Chondrocyte (in vitro differentiated cells): ENCODE data around the gene PGP. TPM values are rescaled to one million over a fixed set of nuclear protein-coding genes. Genes with fewer than 3 reads are reported as not detected.
A peak's percentile ranks its signal among the peaks of the same experiment; 100 is the strongest.
"Not testable (repeated sequence)": the region's sequence is repeated elsewhere in the genome, so short reads cannot be mapped to it uniquely, and the experiment has no call there.

Source experiments
- DNase-seq: peaks from one replicate; pipeline ENCODE4 v3.0.0; 2021; ENCODE audit warnings: mixed read lengths, low spot score
- H3K27ac Mint-ChIP-seq: one replicate; pipeline ENCODE4 v1.8.0; 2021; ENCODE audit warnings: mild to moderate bottlenecking, moderate library complexity, mixed read lengths; ENCODE audit not compliant: unreplicated experiment
- H3K27me3 Mint-ChIP-seq: 2 replicates; pipeline ENCODE4 v1.8.0; 2021; ENCODE audit warnings: low read depth, mixed read lengths
- H3K36me3 Mint-ChIP-seq: 2 replicates; pipeline ENCODE4 v1.8.0; 2021; ENCODE audit warnings: low read depth, mixed read lengths
- H3K4me1 Mint-ChIP-seq: 2 replicates; pipeline ENCODE4 v1.8.0; 2021; ENCODE audit warnings: low read depth, mild to moderate bottlenecking, mixed read lengths
- H3K4me3 Mint-ChIP-seq: one replicate; pipeline ENCODE4 v1.8.0; 2021; ENCODE audit warnings: mild to moderate bottlenecking, moderate library complexity, mixed read lengths; ENCODE audit not compliant: unreplicated experiment
- H3K9me3 Mint-ChIP-seq: 2 replicates; pipeline ENCODE4 v1.8.0; 2021; ENCODE audit warnings: low read depth, mixed read lengths
- CTCF ChIP-seq: fragments of 200-600 bp; sonication (generic); IDR thresholded peaks from 2 replicates; pipeline ENCODE4 v1.5.0; 2021; ENCODE audit warnings: antibody characterized with exemption, mild to moderate bottlenecking, moderate library complexity
- total RNA-seq: library from RNA; stranded (reverse); gene quantifications from 3 replicates; pipeline ENCODE4 v1.2.1, GENCODE V29; 2021

PGP gene
- total RNA-seq, 1 donor from 2014 or later, result 15.6 TPM

- Mint-ChIP-seq H3K4me1 (peaks cover 20% of the 10 kb centered on the region), H3K4me3 (peak overlapping the region; percentile 81), H3K27ac (peak overlapping the region; percentile 51), H3K27me3 (no peaks in the 10 kb centered on the region), H3K9me3 (no peaks in the 10 kb centered on the region), H3K36me3 (peaks cover 7% of the 10 kb centered on the region)
- TF ChIP-seq CTCF, result no peak
- no peak for DNase-seq
Observed at GRCh38 chr16:2206420-2206779, 8.2 kb downstream of the PGP start.

DNA sequence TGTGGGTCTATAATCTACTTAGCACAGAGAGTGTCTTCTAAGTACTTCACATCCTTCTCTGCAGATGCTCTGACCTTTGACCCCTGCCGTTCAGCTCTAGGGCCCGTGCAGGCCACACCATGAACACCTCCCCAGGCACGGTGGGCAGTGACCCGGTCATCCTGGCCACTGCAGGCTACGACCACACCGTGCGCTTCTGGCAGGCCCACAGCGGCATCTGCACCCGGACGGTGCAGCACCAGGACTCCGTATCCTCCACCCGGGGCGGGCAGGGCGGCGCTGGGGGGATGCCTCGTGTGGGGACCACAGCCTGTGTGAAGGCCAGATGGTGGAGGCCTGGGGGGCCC lies 8.7 kb downstream of the PGP start:
- Mint-ChIP-seq H3K27ac (peak overlapping the region; percentile 69), H3K4me1 (peaks cover 20% of the 10 kb centered on the region), H3K27me3 (no peaks in the 10 kb centered on the region), H3K36me3 (peaks cover 7% of the 10 kb centered on the region), H3K9me3 (no peaks in the 10 kb centered on the region), H3K4me3 (peak overlapping the region; percentile 81)
- DNase-seq, result no peak
- peak; percentile 21 for TF ChIP-seq CTCF

DNA sequence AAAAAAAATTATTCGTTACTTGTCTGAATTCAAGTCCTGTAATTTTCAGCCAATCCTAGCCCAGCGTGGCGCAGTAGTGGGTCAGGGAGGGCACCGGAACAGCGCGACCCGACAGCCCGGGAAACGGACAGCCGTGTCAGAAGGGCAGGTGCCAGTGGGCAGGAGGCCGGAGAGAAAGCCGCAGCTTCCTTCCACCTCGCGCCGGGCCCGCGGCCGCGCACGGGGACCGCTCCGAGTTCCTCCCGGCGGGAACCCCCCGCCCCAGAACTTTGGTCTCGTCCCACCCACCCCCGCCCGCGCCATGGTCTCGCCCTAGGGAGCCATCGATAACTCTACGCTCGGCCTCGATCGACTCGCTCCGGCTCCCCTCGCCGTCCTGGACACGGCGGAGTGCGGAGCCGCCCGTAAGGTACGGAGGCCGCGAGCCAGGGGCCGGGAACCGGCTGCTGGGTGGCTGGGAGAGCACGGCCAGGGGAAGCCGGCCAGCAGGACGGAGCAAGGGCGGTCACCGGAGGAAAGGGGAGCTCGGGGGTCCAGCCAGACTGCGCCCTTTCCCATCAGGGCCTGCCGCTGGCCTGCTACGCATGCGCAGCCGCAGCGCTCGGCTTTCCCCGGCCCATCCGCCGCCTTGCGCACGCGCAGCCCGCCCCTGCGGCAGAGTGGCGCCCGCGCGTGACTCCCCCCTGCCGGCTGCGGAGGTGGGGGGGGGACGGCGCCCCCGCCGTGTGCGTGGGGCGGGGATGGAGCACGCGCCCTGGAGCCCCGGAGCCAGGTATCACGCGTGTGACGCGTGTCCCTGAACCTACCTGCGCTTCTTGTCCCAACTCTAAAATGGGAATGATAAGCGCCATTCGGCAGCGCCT lies 9.3 kb downstream of the PGP start, which contains the start of gene MLST8:
Gene MLST8 (plus strand): TSS at position 351 of the 863 bp plus-strand sequence. CDS start 632 bp downstream, outside the sequence.
- Mint-ChIP-seq H3K27ac (peak within 1 kb of the TSS; percentile 82), H3K9me3 (no peaks in the 10 kb centered on the region)

GRCh38 chr16:2204416-2205103 lies 10.1 kb downstream of the PGP start:
- Mint-ChIP-seq H3K4me1 (peaks cover 20% of the 10 kb centered on the region), H3K27me3 (no peaks in the 10 kb centered on the region), H3K36me3 (peaks cover 7% of the 10 kb centered on the region), H3K9me3 (no peaks in the 10 kb centered on the region), H3K27ac (peak overlapping the region; percentile 41), H3K4me3 (peak overlapping the region; percentile 76)
- TF ChIP-seq CTCF, result no peak
- no peak for DNase-seq

More for the DNA sequence above, 9.3 kb downstream of the PGP start, which contains the start of gene MLST8:
- DNase-seq, result no peak
- peak within 1 kb of the TSS; percentile 81 for H3K4me3 Mint-ChIP-seq
- TF ChIP-seq CTCF, result peak; percentile 62
- H3K27me3 Mint-ChIP-seq, result no peaks in the 10 kb centered on the region
- peaks cover 20% of the 10 kb centered on the region for H3K4me1 Mint-ChIP-seq
- peaks cover 7% of the 10 kb centered on the region for H3K36me3 Mint-ChIP-seq

- H3K9me3 Mint-ChIP-seq, H3K27ac Mint-ChIP-seq, H3K27me3 Mint-ChIP-seq, DNase-seq, H3K4me3 Mint-ChIP-seq, H3K36me3 Mint-ChIP-seq: not testable (repeated sequence)
- peaks cover 20% of the 10 kb centered on the region for H3K4me1 Mint-ChIP-seq
Observed at GRCh38 chr16:2203119-2203688, 11.4 kb downstream of the PGP start.
